ENCODE data around the gene CABP2.
"Not testable (repeated sequence)": the region's sequence is repeated elsewhere in the genome, so short reads cannot be mapped to it uniquely, and the experiment has no call there.

Gene CABP2

DNA sequence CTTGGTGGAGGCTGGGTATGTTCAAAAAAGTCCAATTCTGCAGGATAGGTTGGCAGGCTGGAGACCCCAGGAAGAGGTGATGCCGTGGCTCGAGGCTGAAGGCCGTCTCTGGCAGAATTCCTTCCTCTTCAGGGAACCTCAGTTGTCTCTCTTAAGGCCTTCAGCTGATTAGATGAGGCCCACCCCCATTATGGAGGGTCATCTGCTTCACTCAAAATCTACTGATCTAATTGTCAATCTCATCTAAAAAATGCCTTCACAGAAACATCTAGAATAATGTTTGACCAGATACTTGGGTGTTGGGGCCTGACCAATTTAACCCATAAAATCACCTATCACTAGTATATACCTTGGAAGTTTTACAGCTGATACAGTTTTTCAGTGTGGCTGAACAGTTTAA, 33.0 kb upstream of the CABP2 start:
- TF ChIP-seq, protein P1, sequence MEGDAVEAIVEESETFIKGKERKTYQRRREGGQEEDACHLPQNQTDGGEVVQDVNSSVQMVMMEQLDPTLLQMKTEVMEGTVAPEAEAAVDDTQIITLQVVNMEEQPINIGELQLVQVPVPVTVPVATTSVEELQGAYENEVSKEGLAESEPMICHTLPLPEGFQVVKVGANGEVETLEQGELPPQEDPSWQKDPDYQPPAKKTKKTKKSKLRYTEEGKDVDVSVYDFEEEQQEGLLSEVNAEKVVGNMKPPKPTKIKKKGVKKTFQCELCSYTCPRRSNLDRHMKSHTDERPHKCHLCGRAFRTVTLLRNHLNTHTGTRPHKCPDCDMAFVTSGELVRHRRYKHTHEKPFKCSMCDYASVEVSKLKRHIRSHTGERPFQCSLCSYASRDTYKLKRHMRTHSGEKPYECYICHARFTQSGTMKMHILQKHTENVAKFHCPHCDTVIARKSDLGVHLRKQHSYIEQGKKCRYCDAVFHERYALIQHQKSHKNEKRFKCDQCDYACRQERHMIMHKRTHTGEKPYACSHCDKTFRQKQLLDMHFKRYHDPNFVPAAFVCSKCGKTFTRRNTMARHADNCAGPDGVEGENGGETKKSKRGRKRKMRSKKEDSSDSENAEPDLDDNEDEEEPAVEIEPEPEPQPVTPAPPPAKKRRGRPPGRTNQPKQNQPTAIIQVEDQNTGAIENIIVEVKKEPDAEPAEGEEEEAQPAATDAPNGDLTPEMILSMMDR (IDR thresholded peaks at IDR 0.05): no peak

DNA sequence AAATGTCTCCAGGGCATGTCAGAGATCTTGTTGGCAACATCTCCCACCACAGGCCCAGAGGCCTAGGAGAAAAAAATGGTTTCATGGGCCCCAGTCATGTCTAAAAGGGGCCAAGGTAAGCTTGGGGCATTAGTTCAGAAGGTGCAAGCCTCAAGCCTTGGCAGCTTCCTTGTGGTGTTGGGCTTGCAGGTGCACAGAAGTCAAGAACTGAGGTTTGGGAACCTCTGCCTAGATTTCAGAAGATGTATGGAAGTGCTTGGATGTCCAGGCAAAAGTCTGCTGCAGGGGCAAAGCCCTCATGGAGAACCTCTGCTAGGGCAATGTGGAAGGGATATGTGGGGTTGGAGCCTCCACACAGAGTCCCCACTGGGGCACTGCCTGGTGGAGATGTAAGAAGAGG, 28.5 kb upstream of the CABP2 start:
- H3K4me2 ChIP-seq (ENCODE audit: low read length); H3K79me2 ChIP-seq; H3K36me3 ChIP-seq (ENCODE audit: control insufficient read depth, insufficient read depth, low read length); H2AFZ ChIP-seq; H3K27me3 ChIP-seq (ENCODE audit: control insufficient read depth, insufficient read depth, low read length); H3K9ac ChIP-seq; H3K27ac ChIP-seq; H3K9me3 ChIP-seq (ENCODE audit: control insufficient read depth, low read length); H3K4me1 ChIP-seq; H3K4me3 ChIP-seq (ENCODE audit: low read depth, low read length): not testable (repeated sequence)

More for the DNA sequence above, 33.0 kb upstream of the CABP2 start:
- no peaks in the 10 kb centered on the region for H3K79me2 ChIP-seq
- no peaks in the 10 kb centered on the region for H3K4me1 ChIP-seq
- H2AFZ ChIP-seq: no peak overlapping the region
- H3K9me3 ChIP-seq (ENCODE audit: control insufficient read depth, low read length): no peaks in the 10 kb centered on the region
- no peaks in the 10 kb centered on the region for H3K36me3 ChIP-seq (ENCODE audit: control insufficient read depth, insufficient read depth, low read length)
- no peak overlapping the region for H3K4me3 ChIP-seq (ENCODE audit: low read depth, low read length)
- no peak overlapping the region for H3K9ac ChIP-seq
- H3K27ac ChIP-seq: no peak overlapping the region
- no peak overlapping the region for H3K4me2 ChIP-seq (ENCODE audit: low read length)
- no peaks in the 10 kb centered on the region for H3K27me3 ChIP-seq (ENCODE audit: control insufficient read depth, insufficient read depth, low read length)

DNA sequence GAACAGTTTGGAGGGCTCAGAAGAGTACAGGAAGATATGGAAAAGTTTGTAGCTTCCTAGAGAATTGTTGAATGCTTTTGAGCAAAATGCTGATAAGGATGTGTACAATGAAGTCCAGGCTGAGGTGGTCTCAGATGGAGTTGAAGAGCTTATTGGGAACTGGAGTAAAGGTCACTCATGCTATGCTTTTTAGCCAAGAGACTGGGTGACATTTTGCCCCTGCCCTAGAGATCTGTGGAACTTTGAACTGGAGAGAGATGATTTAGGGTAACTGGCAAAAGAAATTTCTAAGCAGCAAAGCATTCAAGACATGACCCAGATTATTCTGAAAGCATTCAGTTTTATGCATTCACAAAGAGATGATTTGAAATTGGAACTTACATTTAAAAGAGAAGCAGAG, 27.9 kb upstream of the CABP2 start:
- Histone ChIP-seq H2AFZ (no peak overlapping the region), H3K27me3 (ENCODE audit: control insufficient read depth, insufficient read depth, low read length) (no peaks in the 10 kb centered on the region), H3K27ac (no peak overlapping the region), H3K4me3 (ENCODE audit: low read depth, low read length) (no peak overlapping the region), H3K79me2 (no peaks in the 10 kb centered on the region), H3K4me1 (no peaks in the 10 kb centered on the region), H3K9ac (no peak overlapping the region), H3K9me3 (ENCODE audit: control insufficient read depth, low read length) (no peaks in the 10 kb centered on the region), H3K4me2 (ENCODE audit: low read length) (no peak overlapping the region), H3K36me3 (ENCODE audit: control insufficient read depth, insufficient read depth, low read length) (no peaks in the 10 kb centered on the region)
- TF ChIP-seq, protein P1 (IDR thresholded peaks at IDR 0.05): no peak

DNA sequence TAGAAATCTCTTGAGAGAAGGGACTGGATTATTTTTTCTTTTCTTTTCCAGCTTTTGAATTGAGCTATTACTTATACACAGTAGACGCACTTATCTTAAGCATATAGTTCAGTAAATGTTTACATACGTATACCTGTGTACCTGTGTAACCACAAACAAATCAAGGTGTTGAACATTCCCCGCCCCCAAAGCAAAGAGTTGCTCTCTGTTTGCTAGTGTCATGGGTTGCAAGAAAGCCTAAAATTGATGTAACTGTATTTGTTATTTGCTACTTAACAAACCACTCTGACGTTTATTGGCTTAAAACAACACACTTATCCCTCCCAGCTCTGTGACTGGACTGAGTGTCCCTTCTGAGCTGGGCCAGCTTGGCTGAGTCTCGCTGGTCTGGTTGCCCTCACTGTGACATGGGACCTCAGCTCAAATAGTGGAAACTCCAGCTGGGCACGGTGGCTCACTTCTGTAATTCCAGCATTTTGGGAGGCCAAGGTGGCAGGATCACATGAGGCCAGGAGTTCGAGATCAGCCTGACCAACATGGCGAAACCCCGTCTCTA, 25.4 kb upstream of the CABP2 start:
- no peak overlapping the region for H3K27ac ChIP-seq
- no peak overlapping the region for H2AFZ ChIP-seq
- H3K9ac ChIP-seq: no peak overlapping the region
- no peaks in the 10 kb centered on the region for H3K27me3 ChIP-seq (ENCODE audit: control insufficient read depth, insufficient read depth, low read length)
- H3K4me2 ChIP-seq (ENCODE audit: low read length): no peak overlapping the region
- H3K4me3 ChIP-seq (ENCODE audit: low read depth, low read length): no peak overlapping the region
- TF ChIP-seq, protein P1 (IDR thresholded peaks at IDR 0.05): no peak
- no peaks in the 10 kb centered on the region for H3K4me1 ChIP-seq
- H3K36me3 ChIP-seq (ENCODE audit: control insufficient read depth, insufficient read depth, low read length): no peaks in the 10 kb centered on the region
- no peaks in the 10 kb centered on the region for H3K9me3 ChIP-seq (ENCODE audit: control insufficient read depth, low read length)
- H3K79me2 ChIP-seq: no peaks in the 10 kb centered on the region

DNA sequence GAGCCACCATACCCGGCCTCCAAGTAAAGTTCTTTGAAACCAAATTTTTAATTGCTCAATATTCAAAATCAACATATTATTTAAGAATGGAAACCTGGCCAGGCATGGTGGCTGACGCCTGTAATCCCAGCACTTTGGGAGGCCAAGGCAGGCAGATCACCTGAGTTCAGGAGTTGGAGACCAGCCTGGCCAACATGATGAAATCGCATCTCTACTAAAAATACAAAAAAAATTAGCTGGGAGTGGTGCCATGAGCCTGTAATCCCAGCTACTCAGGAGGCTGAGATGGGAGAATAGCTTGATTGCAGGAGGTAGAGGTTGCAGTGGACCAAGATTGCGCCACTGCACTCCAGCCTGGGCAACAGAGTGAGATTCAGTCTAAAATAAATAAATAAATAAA, 24.9 kb upstream of the CABP2 start:
- H3K36me3 ChIP-seq (ENCODE audit: control insufficient read depth, insufficient read depth, low read length); H3K9ac ChIP-seq; H3K79me2 ChIP-seq; H2AFZ ChIP-seq; H3K9me3 ChIP-seq (ENCODE audit: control insufficient read depth, low read length); H3K27ac ChIP-seq; H3K4me2 ChIP-seq (ENCODE audit: low read length); H3K4me1 ChIP-seq; H3K27me3 ChIP-seq (ENCODE audit: control insufficient read depth, insufficient read depth, low read length); H3K4me3 ChIP-seq (ENCODE audit: low read depth, low read length): not testable (repeated sequence)

DNA sequence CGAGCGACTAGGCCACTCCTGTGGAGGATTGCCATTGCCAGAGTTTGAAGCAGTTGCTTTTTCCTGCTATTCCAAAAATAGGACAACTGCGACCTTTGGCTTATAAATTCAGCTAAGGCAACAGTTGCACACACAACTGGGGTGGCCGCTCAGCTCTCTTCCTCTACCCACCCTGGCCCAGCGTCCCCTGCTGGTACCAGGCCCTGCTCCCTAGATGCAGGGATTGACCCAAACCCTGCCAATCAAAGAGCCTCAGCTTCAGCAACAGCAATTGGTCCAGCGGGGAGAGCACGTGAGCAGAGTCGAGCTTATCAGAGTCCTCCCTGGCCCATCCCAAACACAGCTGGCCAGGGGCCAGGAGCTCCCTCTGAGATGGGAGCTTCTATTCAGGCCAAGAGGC, 22.0 kb upstream of the CABP2 start:
- Histone ChIP-seq H2AFZ (no peak overlapping the region), H3K9me3 (ENCODE audit: control insufficient read depth, low read length) (no peaks in the 10 kb centered on the region), H3K9ac (no peak overlapping the region), H3K27me3 (ENCODE audit: control insufficient read depth, insufficient read depth, low read length) (no peaks in the 10 kb centered on the region), H3K79me2 (no peaks in the 10 kb centered on the region), H3K27ac (no peak overlapping the region), H3K4me1 (no peaks in the 10 kb centered on the region), H3K36me3 (ENCODE audit: control insufficient read depth, insufficient read depth, low read length) (no peaks in the 10 kb centered on the region), H3K4me3 (ENCODE audit: low read depth, low read length) (no peak overlapping the region), H3K4me2 (ENCODE audit: low read length) (no peak overlapping the region)
- TF ChIP-seq, protein P1 (IDR thresholded peaks at IDR 0.05): no peak

All from parathyroid adenoma (tissue), 2 donors.